Stomach (tissue), 4 donors: Measurements from ENCODE around the gene C4orf36.

Experiments used
- CTCF ChIP-seq, 7 experiments: fragments of 450-650 bp in 4 of 7; fragments of 200-600 bp in 3 of 7; sonication (generic) in 3 of 7; IDR thresholded peaks; one replicate each; pipeline ENCODE4 v1.5.1; 2016 to 2019; ENCODE audit warnings: antibody characterized with exemption in 7 of 7, control low read depth in 2 of 7, mild to moderate bottlenecking in 1 of 7
- POLR2A ChIP-seq, 4 donors: fragments of 450-650 bp; IDR thresholded peaks; one replicate each; pipeline ENCODE4 v1.6.1; 2016; ENCODE audit warnings: antibody characterized with exemption in 4 of 4, control low read depth in 2 of 4, mild to moderate bottlenecking in 1 of 4, moderate library complexity in 1 of 4
- POLR2AphosphoS5 ChIP-seq, 3 donors: sonication (generic); formaldehyde crosslinking; IDR thresholded peaks; one replicate each; pipeline ENCODE4 v1.6.1; 2016; ENCODE audit warnings: antibody characterized with exemption in 3 of 3

DNA sequence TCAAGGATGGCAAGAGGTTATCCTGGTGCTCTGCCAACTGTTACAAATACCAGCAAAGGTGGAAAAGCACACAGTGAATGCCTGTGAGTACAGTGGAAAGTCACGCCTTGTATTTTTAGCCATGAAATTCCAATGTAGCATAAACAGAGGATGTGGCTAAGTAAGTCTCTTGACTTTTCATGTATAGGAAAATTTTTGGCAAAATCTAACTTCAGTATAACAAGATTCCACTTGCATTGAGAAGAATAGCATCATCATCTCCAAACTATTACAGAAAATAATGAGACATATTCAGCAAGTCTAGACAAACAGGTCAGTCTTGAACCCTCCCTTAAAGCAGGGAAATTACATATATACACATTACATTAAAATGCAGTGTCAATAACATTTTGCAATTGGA is 50.9 kb downstream of the C4orf36 start:
- TF ChIP-seq CTCF (IDR thresholded peaks at IDR 0.05) (no peak), POLR2AphosphoS5 (IDR thresholded peaks at IDR 0.05) (no peak), POLR2A (IDR thresholded peaks at IDR 0.05) (no peak)
